CD4-positive, alpha-beta T cell treated with Interferon gamma for 1 hour (primary cell): Measurements from ENCODE around the gene FBXO8.
"Not testable (repeated sequence)": the region's sequence is repeated elsewhere in the genome, so short reads cannot be mapped to it uniquely, and the experiment has no call there.

Experiments
- DNase-seq: peaks from one replicate; pipeline ENCODE4 v3.0.0-alpha.2; 2020

FBXO8 gene

DNA sequence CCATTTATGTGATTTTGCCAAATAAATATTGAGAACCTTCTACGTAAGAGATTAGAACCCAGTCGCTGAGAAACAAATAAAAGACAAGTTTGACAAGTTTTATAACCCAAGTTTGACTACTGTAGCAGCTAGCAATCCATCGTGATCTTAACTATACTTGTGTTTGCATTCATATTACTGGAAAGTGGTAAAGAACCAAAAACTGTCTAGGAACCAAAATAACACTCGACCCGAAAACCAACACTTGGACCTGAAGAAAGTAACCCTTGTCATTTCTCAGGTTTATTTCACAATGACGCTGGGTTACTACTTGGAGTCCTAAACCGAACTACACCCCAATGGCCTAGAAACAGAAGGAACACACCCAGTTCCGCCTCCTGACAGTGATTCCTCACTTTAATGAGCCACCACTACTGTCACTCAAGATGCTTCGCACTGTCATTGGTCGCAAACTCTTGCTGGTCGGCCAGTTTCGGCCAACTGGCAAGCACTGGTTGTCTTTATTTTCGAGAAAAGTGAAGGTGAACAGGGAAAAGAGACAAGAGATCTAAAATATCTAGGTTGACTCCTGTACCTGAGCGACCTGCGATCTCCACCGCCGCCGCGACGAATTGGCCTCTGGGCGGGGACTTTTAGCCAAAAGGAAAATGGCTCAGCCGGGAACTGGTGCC lies 496 bp downstream of the FBXO8 start:
- peak; percentile 85 for DNase-seq

DNA sequence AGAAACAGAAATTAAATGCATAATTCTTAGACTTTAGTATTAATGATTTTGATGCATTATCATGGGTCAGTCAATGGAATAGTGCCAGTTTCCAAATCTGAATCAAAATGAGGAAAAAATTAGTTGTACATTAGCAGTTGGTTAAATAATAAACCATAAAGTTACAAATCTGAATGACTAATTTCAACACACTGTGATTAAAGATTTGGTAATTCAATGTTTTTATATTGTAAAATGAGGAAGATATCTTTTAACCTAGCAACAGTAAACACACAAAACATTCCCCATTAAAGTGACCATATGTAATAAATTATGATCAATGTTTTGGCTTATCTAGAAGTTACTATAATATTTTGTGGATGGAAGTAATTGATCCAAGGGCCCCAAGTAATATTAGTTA lies 1.6 kb downstream of the FBXO8 start:
- no peak for DNase-seq

DNA sequence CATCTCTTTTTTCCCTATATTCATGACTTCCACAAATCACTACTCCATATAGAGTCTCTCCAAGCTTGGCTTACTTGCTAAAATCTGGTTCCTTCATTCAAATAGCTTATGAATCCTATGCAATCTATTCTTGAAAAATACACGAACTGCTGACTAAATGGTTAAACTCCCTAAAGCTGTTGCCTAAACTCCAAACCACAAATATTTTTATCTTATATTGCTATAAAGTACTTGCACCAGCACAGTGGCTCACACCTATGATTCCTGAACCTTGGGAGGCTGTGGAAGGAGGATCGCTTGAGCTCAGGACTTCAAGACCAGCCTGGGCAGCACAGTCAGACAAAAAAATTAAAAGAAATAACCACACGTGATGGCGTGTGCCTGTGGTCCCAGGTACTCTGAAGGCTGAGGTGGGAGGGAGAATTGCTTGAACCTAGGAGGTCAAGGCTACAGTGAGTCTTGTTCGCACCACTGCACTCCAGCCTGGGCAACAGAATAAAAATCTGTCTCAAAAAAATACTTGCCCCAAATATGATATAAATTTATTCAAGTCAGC lies 2.2 kb downstream of the FBXO8 start:
- DNase-seq = no peak

DNA sequence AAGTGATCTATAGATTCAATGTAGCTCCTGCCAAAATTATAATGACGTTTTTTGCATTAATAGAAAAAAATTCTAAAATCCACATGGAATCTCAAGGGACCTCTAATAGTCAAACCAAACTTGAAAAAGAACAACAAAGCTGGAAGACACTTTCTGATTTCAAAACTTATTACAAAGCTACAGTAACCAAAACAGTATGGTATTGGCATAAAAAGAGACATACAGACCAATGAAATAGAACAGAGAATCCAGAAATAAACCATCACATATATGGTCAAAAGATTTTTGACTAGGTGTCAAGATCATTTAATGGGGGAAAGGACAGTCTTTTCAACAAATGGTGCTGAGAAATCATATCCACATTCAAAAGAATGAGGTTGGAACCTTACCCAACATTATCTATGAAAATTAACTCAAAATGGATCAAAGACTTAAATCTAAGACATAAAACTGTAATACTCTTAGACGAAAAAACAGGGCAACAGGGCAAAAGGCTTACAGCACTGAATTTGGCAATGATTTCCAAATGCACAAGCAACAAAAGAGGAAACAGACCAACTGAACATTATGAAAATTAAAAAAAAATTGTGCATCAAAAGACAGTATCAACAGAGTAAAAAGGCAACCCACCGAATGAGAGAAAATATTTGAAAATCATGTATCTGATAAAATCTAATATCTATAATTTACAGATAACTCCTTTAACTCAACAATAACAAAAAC lies 3.9 kb downstream of the FBXO8 start:
- no peak for DNase-seq

DNA sequence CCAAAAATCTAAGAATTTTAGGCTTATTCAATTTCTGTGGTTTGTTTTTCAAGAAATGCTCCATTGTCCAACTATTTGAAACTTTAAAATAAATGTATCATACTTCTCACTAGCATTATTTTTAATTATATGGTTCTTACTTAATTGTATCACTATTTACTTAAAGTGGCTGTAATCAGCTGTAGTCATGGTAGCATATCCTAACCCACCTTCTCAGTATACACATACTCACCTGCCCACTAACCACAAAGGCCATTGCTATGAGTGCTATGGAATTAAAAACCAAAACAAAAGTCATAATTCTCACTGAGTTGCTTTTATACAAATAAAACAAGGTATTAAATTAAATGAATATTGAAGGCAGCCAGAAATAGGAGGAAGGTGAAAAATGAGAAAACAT lies 5.0 kb downstream of the FBXO8 start:
- no peak for DNase-seq

DNA sequence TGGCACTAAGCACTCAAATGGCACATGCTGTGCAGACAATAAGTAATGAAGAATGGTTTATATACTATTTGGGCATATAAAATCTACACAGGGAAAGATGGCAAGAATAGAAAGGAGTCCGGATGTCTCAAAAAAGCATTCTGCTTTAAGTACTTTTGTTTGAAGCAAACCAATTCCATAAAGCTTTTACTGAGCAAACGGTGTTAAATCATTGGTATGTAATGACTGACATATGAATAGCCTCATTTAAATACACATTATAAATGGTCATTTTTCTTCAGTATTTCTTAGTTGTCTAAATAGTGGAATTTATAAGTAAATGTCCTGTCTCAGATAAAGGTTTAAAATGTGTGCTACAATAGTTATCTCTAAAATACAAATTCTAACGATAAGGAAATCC lies 6.0 kb downstream of the FBXO8 start:
- DNase-seq = no peak

DNA sequence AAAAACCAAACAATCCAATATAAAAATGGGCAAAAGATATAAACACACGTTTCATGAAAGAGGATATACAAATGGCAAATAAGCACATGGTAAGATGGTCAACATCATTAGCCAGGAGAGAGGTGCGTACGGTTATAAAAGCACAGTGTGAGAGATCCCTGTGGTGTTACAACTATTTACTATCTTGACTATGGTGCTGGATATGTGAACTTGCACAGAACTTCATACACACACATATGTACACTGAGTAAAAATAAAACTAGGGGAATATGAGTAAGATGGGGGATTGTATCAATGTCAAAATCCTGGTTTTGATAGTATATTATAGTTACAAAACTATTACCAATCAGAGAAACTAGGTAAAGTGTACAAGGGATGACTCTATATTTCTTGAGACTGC lies 8.4 kb downstream of the FBXO8 start:
- DNase-seq = no peak

DNA sequence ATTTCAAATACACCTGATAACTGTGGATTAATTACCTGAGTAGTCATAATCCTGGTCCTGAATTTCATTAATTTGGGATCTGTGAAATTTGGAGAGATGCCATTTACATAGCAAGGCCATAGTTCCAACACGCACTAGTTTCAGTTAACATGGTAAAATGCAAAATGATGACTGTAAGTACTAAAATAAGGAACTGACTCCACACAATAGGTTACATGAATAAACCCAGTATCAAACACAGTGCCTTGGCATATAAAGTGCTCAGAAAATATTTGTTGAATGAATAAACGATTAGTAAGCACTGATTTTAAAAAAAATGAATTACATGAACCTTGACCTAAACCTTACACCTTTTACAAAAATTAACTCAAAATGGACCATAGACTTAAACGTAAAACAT lies 9.0 kb downstream of the FBXO8 start:
- DNase-seq = no peak

DNA sequence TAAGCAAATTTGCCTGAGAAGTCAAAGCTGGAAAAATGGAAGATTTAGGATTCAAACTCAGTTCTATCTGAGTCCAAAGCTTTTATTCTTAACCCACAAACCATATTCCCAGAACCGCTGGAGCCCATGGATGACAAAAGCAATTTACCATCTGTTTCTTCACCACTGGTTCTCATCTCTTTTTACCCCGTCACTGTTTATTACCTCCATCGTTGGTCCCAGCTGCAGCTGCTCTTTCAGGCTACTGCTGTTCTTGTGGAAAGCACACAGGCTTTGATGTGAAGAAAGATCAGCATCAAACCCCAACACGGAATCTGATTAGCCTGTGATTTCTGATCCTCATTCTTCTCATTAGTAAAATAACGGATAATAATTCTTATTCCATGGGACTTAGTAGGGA lies 9.5 kb downstream of the FBXO8 start:
- DNase-seq = no peak

DNA sequence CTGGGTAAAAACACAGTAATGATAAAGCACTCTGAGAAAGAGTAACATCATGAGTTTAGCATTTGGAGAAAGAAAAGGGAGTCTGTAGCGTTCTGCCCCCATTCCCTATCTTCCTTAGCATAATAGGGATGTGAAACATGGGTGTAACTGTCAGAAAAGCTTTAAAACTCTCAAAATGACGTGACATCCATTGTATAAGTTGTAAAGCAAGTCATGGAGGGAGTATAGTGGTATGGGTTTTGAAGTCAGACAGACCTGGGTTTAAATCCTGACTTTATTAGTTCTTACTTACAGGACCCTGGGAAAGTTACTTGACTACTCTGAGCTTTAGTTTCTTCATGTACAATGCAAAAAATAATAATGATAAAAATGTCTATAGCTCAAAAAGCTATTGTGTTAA lies 17.1 kb downstream of the FBXO8 start:
- DNase-seq = no peak

DNA sequence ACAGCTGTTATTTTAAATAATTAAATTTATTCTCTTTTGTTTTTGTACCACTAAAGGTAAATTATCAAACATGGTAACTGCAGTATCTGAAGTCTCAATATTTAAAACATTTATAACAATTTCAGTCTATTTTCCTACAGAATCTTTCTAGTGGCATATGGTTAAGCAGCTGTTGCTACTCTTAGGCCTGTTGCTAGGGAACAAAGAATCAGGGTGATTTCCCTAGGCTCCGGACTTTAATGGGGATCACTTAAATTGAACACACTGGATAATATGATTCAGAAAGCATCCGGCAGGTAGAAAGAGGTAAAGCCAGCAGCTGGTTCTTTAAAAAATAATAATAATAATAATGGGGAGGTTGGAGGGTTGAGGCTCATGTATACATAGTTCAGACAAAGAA lies 17.6 kb downstream of the FBXO8 start:
- DNase-seq = no peak

DNA sequence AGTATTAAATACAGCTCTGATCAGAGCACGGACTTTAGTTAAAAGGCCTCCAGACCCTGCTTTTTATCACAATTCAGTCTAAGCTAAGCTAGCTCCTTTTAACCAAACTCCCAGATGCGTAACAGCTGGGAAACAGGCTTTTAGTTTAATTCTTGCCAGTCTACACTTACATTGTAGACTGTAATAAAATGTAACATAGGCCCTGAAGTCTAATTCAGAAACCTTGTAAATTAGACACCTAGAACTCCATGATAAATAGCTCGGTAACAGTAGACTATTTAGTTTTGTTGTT lies 20.1 kb downstream of the FBXO8 start:
- DNase-seq = no peak

DNA sequence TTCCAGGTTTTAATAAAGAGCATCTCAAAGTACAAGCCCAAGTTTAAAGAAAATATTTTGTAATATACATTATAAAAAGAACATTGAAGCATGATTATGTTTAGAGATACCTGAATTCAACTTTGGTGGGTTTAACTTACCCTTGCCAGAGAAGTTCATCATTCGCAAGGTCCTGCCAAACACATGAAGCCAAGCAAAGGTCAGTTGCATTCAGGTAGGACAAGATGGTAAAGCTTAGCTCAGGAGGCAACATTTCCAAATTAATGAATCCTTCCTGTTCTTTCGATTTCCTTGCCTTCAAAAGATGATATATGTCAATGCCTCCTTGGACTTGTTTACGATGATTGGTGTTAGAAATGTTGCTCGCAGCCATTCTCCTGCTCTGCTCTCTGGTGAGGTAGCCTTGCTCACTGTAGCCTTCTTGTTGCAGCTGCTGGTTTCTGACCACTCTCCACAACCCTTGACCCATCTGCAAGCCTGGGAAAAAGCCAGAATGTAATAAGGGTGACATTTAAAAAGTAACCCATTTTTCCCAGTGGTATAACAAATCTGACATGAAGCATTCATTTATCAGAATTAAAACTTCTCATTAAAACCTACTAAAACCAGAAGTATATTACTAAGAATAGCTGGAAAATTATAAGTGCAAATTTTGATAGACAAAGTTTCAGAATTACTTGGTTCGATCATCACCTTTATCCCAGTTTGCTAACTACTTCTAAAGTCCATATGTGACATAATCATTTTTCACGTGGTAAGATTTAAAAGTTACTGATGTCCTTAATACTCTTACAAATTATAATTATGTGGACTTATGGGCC lies 20.6 kb downstream of the FBXO8 start:
- no peak for DNase-seq

DNA sequence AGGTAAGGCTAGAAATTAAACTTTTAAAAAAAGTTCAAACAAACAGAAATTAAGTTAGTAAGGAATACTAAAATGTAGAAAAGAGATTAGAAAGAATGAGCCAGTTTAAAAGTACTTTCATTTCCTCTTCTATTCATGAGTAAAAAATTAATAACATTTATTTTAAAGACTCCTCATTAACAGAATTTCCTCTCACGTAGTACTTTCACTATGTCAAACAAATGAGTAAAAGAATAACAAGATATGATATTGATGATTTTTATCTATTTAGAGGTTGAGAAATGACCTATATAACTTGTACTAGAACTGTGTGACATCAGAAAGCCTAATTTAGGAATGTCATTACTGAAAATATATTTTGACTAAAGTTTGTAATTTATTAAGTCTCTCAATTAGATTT lies 22.0 kb downstream of the FBXO8 start:
- not testable (repeated sequence) for DNase-seq

DNA sequence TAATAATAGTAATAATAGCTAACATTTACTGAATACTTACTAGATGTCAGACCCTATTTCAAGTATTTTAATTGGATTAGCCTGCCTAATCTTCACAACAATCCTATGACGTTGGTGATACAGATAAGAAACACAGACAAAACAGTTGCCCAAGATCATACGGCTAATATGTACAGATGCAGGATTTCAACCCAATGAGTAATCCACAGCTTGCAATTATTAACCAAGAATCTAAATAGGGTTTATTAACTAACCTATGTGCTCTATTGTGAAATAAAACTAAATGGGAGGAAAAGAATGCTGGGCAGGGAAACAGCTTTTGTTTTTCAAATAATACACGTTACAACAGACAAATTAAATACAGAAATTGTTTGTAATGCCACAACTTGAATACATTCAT lies 23.4 kb downstream of the FBXO8 start:
- DNase-seq = no peak

DNA sequence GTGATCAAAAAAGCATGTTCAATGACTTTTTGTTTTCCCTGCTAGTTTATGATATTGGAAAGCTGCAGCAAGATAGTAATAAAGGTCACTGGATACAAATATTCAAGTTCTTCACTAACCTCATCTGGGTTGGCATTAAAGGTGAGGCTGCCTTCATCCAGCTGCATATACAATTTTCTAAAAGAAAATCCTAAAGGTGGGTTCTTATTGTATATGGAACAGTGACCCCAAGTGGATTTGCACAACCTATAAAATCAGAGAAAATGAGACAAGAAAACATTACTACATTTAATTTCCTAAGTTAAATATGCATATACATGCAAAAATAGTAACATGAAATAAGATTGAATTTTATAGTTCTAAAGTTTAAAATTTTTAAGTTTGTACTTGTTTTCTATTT lies 23.9 kb downstream of the FBXO8 start:
- DNase-seq = no peak

DNA sequence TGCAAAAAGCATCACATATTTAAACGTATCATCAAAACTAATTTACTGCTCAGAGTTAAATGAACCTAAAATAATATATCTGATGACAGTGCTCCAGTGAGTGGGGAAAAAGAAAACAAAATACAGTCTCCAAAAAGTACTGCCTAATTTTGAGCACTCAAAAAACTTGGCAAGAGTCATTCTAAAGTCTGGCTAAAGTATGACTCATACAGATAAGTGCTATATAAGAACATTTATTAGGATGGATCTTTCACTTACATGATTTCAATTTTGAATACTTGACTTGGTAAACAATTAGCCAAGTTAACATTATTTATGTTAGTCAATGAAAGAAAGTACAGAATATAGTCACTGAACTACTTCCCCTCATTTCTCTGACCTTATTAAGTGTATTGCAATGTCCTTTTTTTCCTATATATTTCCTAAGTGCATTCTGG lies 27.2 kb downstream of the FBXO8 start:
- DNase-seq = no peak

DNA sequence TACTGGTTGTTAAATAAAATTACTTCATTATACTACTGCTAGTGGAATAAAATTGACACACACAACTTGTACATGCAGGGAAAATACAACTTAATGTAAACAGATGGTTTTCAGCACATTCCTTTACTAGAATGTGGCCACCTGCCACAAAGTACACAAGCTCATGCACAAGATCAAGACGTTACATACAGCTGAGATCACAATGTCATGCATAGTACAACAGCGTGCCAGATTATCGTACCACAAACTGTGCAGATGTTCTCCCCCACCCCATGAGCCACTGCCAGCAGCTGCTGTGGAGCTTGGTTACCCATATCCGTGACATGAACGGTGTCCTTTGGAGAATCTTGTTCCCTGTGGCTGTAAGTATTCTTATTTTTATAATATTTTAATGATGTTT lies 27.7 kb downstream of the FBXO8 start:
- no peak for DNase-seq

DNA sequence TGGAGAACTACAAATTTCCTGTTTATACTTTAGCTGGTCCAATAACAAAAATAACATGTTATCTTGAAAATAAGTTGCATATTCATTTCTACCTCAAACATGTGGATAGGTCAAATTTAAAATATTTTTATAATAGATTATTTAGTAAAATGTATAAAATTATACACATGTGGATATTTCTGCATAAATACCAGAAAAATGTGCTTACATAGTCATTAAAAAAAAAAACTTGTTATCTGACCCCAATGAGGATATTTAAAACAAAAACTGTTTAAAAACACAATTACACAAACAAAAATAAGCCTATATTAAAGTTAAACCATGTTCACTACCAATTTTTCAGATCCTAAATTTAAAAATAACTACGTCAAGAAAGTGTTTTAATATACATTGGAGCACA lies 28.1 kb downstream of the FBXO8 start:
- no peak for DNase-seq

DNA sequence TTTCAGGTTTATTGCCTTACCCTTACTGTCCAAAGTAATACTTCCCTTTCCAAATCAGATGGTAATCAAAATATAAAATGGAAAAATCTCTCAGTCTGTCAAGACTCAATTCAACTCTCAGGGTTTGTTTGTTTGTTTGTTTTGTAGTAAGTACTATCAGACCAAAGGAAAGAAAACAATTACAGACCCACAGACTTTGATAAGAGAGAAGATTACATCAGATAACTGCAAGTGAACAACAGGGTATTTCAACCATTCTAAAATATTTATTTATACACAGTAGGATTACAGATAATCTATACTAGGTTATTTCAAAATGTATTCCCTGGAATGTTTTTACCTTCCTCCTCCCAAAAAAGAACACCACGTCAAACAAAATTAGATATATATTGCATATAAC lies 28.9 kb downstream of the FBXO8 start:
- no peak for DNase-seq

DNA sequence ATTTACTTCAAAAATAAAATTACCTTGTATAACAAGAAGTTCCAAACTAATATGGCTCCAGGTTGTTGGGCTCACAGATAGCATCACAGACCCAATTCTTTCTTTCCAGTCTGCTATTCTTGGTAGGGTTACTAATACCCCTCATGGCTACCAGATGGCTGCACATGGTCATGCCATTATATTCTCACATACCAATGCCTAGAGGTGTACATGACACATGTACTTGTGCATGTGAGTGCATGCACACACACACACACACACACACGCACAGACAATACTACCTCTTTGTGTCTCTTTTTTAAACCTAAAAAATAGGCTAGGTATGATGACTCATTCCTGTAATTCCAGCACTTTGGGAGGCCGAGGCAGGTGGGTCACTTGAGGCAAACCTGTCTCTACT lies 31.1 kb downstream of the FBXO8 start:
- no peak for DNase-seq

DNA sequence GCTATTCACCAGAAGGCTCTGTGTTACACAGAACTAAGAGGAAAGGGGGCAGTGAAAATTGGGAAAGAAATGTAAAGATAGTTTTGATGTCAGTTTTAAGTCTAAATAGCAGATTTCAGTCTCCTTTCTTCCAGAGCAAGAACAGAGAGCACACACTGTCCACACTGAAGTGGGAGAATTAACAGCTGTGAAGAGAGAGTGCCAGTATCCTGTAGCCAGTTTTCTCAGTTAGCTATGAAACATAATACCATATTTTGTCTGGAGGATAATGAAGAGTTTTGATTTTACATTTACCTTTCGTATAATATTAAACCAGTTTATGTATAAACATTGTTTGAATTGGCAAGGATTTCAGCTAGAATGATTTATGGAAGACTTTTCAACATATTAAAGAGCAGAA lies 35.1 kb downstream of the FBXO8 start:
- DNase-seq = no peak

DNA sequence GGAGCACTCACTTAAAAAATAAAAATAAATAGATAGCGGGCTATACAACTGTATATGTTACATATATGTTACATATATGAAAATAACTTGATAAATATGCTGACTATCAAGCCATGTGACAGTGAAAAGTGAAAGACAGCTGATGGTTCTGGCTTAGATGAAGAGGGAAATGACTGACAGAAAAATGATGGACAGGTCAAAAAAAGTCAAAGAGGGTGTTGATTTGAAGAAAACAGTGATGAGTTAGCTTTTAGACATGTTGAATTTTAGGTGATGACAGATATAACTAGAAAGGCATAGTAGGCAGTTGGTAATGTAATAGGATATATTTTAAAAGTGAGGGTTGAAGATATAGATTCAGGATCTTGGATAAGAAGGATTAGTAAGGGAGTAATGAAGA lies 37.8 kb downstream of the FBXO8 start:
- DNase-seq = no peak

DNA sequence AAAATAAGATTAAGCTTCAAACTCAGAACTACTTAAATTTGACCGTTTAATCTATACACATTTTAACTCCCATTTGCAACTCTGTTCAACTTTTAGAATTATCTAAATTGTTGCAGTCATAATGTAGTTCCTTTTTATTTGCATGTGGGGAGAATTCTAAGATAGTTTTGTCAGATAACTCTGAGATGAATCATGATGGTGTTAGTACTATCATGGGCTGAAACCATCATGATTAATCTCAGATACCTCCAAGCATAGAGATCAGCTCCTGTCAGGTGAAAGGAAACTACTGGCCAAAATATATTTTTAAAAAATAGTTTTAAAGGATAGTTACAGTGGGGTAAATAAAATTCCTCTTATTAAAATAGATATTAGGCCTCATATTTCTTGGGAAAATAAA lies 39.0 kb downstream of the FBXO8 start:
- no peak for DNase-seq
